Panc1 (cell line): Measurements from ENCODE around the gene NVL. TPM values are rescaled to one million over a fixed set of nuclear protein-coding genes. Genes with fewer than 3 reads are reported as not detected.

ENCODE experiments used
- ATAC-seq: fragments of 200-7000 bp; cut with Tn5 transposase; 2 replicates; pipeline ENCODE4 v1.9.1; 2020; ENCODE audit warnings: mild to moderate bottlenecking, moderate library complexity
- BruUV-seq: library from RNA; stranded (reverse); fragments of 400-500 nt; replicated peaks from 2 replicates; lab custom pipeline; 2021; lab: Mats Ljungman, UMichigan
- CTCF ChIA-PET: fragments of 300-600 bp; sonication (Branson Sonifier 250); formaldehyde crosslinking; loops from one replicate; lab custom pipeline; 2022; ENCODE audit warnings: antibody characterized with exemption; lab: Charles Lee
- POLR2A ChIA-PET: fragments of 300-600 bp; sonication (Branson Sonifier 250); formaldehyde crosslinking; loops from one replicate; lab custom pipeline; 2022; ENCODE audit warnings: antibody characterized with exemption; lab: Charles Lee
- DNase-seq: peaks from one replicate; pipeline ENCODE4 v3.0.0-alpha.2; 2010; ENCODE audit warnings: low read depth, low spot score
- H3K27ac ChIP-seq: 2 replicates; pipeline ENCODE4 v1.5.1; 2011; ENCODE audit warnings: mild to moderate bottlenecking, low read length, inconsistent platforms
- H3K27me3 ChIP-seq: fragments of 200-500 bp; sonication (Bioruptor generic); 2 replicates; pipeline ENCODE4 v1.6.0; 2014; ENCODE audit warnings: low read length, inconsistent platforms; ENCODE audit not compliant: control insufficient read depth, insufficient read depth
- H3K36me3 ChIP-seq: fragments of 200-500 bp; sonication (Bioruptor generic); 2 replicates; pipeline ENCODE4 v1.5.1; 2014; ENCODE audit warnings: inconsistent platforms, mild to moderate bottlenecking, low read length, moderate library complexity; ENCODE audit not compliant: control insufficient read depth, insufficient read depth
- H3K4me1 ChIP-seq: 2 replicates; pipeline ENCODE4 v1.5.1; 2011; ENCODE audit warnings: inconsistent platforms, mild to moderate bottlenecking, low read length, moderate library complexity; ENCODE audit not compliant: control insufficient read depth, insufficient read depth
- H3K4me3 ChIP-seq, 2 experiments: 2 replicates each; pipeline ENCODE4 v1.5.1; 2011 to 2012; ENCODE audit warnings: low read depth in 2 of 2, low read length in 2 of 2, mild to moderate bottlenecking in 2 of 2, inconsistent platforms in 1 of 2, moderate library complexity in 1 of 2
- H3K9me3 ChIP-seq: fragments of 200-500 bp; sonication (Bioruptor generic); 2 replicates; pipeline ENCODE4 v1.5.1; 2014; ENCODE audit warnings: low read depth, mild to moderate bottlenecking, inconsistent platforms, low read length, moderate library complexity; ENCODE audit not compliant: control insufficient read depth, insufficient read depth
- CTCF ChIP-seq: fragments of 450-650 bp; IDR thresholded peaks from 2 replicates; pipeline ENCODE4 v1.5.1; 2017; ENCODE audit warnings: mild to moderate bottlenecking
- POLR2AphosphoS5 ChIP-seq: IDR thresholded peaks from 2 replicates; pipeline ENCODE4 v1.6.1; 2012; ENCODE audit warnings: mild to moderate bottlenecking, low read depth, low read length, moderate library complexity
- REST ChIP-seq, 2 experiments: IDR thresholded peaks; 2 replicates each; pipeline ENCODE4 v1.6.1; 2011 to 2012; ENCODE audit warnings: low read depth in 2 of 2, control low read depth in 1 of 2, low read length in 1 of 2, mild to moderate bottlenecking in 1 of 2, moderate library complexity in 1 of 2; ENCODE audit not compliant: insufficient read depth in 1 of 2
- SIN3A ChIP-seq: IDR thresholded peaks from 2 replicates; pipeline ENCODE4 v1.6.1; 2012; ENCODE audit warnings: low read depth, mild to moderate bottlenecking, low read length, moderate library complexity, borderline replicate concordance; ENCODE audit not compliant: insufficient read depth
- TCF7L2 ChIP-seq: IDR thresholded peaks from 2 replicates; pipeline ENCODE4 v1.6.1; 2011; ENCODE audit warnings: mild to moderate bottlenecking, low read depth, low read length, inconsistent platforms
- in situ Hi-C: cut with HindIII; loops from 2 replicates; pipeline ENCODE4 v1.10.0; 2016; ENCODE audit warnings: low sequenced_read_pairs, low pct_unique_long_range_greater_than_20kb
- intact Hi-C: fragments of 100-400 bp; cut with micrococcal nuclease; formaldehyde crosslinking; loops from one replicate; pipeline ENCODE4 v1.10.0; 2022; ENCODE audit not compliant: unreplicated experiment
- total RNA-seq: library from RNA; stranded (reverse); gene quantifications from one replicate; pipeline ENCODE4 v1.2.1, GENCODE V29; 2021; ENCODE audit not compliant: unreplicated experiment

NVL gene
- total RNA-seq, 1 experiment from 2014 or later = 25.0 TPM

GRCh38 chr1:224185208-224185607 lies 144.8 kb downstream of the NVL start:
- in situ Hi-C loops = no loop called here
- CTCF ChIA-PET = no interaction called here

GRCh38 chr1:224183591-224184312 lies 146.2 kb downstream of the NVL start:
- no peaks in the 10 kb centered on the region; the same call in 1 of the 2 replicates for H3K36me3 ChIP-seq
- peak overlapping the region; percentile 81 to 87 for H3K4me3 ChIP-seq
- intact Hi-C loops = loop anchor here (10.0 kb wide), 1 partner anchor 151 kb away; the partner anchor contains the start of gene NVL
- CTCF ChIA-PET = no interaction called here
- peak overlapping the region; percentile 87 for H3K27ac ChIP-seq
- 0 out of 2 replicates have a peak, but pooled peaks have one; percentile 23 for TF ChIP-seq SIN3A
- TF ChIP-seq REST (IDR thresholded peaks at IDR 0.05; ENCODE audit: insufficient read depth in 1 of 2, low read depth in 2 of 2, low read length in 1 of 2) = no peak
- BruUV-seq = no TSS peak
- in situ Hi-C loops = no loop called here
- no peaks in the 10 kb centered on the region for H3K9me3 ChIP-seq
- H3K4me1 ChIP-seq = 0 out of 2 replicates have a peak, but pooled peaks cover 6% of the 10 kb centered on the region
- POLR2A ChIA-PET = no interaction called here
- ATAC-seq = peak; percentile 85
- no peak for DNase-seq
- no peaks in the 10 kb centered on the region for H3K27me3 ChIP-seq

More at GRCh38 chr1:224185208-224185607, 144.8 kb downstream of the NVL start:
- no peaks in the 10 kb centered on the region for H3K27me3 ChIP-seq
- H3K9me3 ChIP-seq = no peaks in the 10 kb centered on the region
- no peaks in the 10 kb centered on the region; the same call in none of the 2 replicates for H3K36me3 ChIP-seq
- BruUV-seq = TSS peak; percentile 51
- H3K4me3 ChIP-seq = no peak overlapping the region
- 0 out of 2 replicates have a peak, but pooled peaks cover 6% of the 10 kb centered on the region for H3K4me1 ChIP-seq
- H3K27ac ChIP-seq = no peak overlapping the region
- no peak for DNase-seq
- POLR2A ChIA-PET = no interaction called here
- TF ChIP-seq POLR2AphosphoS5 (no peak), REST (IDR thresholded peaks at IDR 0.05; ENCODE audit: insufficient read depth in 1 of 2, low read depth in 2 of 2, low read length in 1 of 2) (no peak), SIN3A (no peak), CTCF (no peak), TCF7L2 (no peak)
- intact Hi-C loops = loop anchor here (10.0 kb wide), 1 partner anchor 150 kb away; the partner anchor contains the start of gene NVL
- ATAC-seq = no peak
